GM18511 (cell line): ENCODE measurements around the gene SRRD.
"Not testable (repeated sequence)": the region's sequence is repeated elsewhere in the genome, so short reads cannot be mapped to it uniquely, and the experiment has no call there.

Source experiments
- ATAC-seq: cut with Tn5 transposase; IDR thresholded peaks from one replicate; pipeline ENCODE4 v1.9.1; 2021; ENCODE audit warnings: mild to moderate bottlenecking, moderate library complexity; ENCODE audit not compliant: unreplicated experiment

The SRRD gene, protein sequence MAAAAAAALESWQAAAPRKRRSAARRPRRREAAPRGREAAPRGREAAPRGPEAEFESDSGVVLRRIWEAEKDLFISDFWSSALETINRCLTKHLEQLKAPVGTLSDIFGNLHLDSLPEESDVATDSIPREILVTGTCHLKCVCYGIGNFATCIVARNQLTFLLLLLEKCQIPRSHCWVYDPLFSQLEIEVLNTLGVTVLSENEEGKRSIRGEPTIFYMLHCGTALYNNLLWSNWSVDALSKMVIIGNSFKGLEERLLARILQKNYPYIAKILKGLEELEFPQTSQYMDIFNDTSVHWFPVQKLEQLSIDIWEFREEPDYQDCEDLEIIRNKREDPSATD

GRCh38 chr22:26483439-26484359, at the start of gene SRRD, which contains the start of gene HPS4:
SRRD (plus strand) TSS chr22:26483877; CDS start chr22:26483891, 14 bp downstream.
HPS4 (minus strand) TSS chr22:26483783; CDS start chr22:26481762, 2,021 bp downstream.
- peak; percentile 71 for ATAC-seq

- no peak for ATAC-seq
Measured at GRCh38 chr22:26435327-26436093, 48.2 kb upstream of the SRRD start.

DNA sequence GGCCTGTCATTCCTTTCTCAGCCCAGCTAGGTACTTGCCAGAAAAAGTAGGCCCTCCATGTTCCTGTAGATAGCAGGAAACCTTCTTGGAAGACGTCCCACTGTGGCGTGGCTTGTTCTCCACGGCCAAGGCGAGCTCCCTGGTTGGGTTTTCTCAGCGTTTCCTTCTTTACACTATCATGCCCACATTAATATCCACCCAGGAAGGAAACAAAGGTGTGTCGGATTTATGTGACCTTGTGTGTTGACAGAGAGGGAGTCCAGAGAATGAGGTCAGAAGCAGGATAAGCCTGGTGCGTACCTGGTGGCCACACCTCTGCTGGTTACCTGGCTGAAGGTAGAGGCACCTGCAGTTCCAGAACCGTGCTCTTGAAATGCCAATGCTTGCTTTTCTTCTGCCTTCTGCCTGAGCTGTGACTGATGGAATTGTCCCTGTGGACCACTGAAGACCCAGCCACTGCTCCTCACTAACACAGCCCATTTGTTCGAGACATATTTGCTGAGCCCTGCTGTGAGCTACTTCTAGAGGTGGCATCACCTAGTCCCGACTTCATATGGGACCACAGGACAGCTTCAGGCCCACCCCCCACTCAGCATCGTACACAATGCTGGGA, 46.7 kb upstream of the SRRD start:
- no peak for ATAC-seq

DNA sequence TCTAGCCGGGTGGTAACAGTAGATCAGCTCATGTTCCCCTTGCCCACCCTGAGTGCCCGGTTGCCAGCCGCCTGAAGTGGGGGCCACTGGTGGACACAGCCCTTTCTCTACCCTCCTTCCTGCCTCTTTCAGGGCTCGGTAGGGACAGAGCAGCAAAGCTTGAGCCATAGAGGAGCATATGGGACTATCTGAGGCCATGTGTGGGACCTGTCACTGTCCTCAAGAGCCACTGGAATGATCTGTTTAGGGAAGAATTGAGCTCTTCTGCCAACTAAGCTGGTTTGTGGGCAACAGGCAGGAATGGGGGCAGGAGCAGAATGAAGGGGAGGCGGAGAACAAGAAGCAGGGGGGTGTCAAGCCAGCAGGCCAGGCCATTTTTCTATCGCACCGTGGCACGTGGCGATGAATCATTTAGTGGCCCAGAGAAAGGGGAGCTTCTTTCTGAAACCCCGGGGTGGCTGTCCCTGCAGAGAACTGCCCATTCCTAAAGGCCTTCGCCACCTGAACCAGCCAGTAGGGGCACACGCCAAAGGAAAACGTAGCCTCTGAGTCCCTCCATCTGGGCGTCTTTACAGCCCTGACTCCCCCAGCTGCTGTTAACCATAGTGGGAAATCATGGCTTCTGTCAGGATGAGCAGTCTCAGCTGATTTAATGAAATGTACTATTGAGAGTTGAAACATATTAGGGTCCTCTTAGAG, 45.8 kb upstream of the SRRD start:
- ATAC-seq = no peak

GRCh38 chr22:26438776-26439175, 44.9 kb upstream of the SRRD start:
- not testable (repeated sequence) for ATAC-seq

GRCh38 chr22:26439559-26439958, 44.1 kb upstream of the SRRD start:
- no peak for ATAC-seq

- no peak for ATAC-seq
Measured at GRCh38 chr22:26442086-26442756, 41.5 kb upstream of the SRRD start.

- no peak for ATAC-seq
Measured at GRCh38 chr22:26443901-26444690, 39.6 kb upstream of the SRRD start.

DNA sequence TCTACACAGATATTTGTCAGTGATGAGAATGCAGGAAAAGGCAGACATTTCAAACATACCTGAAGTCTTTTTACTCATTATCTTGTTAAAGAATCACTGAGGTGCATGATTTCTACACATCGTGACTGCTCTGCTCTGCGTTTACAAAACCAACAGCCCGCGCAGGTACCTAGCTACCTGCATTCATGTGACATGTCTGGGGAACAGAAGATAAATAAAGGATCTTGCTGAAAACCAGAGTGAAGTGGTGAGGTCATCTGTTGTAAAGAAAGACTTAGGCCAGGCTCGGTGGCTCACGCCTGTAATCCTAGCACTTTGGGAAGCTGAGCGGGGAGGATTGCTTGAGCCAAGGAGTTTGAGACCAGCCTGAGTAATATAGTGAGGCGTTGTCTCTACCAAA, 38.9 kb upstream of the SRRD start:
- ATAC-seq = no peak

DNA sequence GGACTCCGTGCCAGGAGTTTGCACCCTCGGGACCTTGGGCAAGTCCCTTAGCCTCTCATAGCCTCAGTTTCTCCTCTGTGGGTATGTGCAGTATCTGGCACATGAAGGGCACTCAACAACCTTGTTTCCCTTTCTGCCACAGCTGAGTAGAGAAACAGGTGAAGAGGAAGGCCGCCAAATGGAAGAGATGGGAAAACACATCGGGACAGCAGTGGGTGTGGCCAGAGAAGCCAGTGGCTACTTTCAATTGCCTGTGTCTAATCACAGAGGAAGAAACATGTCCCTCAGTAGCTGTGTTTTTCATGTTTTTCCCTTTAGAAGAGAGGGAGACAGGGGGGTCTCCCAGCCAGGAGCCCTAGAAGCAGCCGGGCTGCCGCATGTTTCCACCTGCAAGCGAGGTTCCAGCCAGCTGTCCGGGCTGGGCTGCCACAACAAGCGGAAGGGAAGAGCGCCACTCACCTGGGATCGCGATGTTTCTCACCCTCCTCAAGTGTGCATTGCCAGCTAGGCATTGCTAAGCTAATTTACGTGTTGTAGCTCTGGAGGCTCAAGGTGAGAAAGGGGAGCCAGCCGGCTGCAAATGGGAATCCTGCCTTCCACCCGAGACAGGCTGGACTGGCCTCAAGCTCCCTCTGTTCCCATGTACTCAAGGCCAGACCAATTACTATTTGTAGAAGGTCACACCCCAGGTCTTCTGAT, 38.0 kb upstream of the SRRD start:
- ATAC-seq = no peak

- ATAC-seq = no peak
Measured at GRCh38 chr22:26446808-26447515, 36.7 kb upstream of the SRRD start.

DNA sequence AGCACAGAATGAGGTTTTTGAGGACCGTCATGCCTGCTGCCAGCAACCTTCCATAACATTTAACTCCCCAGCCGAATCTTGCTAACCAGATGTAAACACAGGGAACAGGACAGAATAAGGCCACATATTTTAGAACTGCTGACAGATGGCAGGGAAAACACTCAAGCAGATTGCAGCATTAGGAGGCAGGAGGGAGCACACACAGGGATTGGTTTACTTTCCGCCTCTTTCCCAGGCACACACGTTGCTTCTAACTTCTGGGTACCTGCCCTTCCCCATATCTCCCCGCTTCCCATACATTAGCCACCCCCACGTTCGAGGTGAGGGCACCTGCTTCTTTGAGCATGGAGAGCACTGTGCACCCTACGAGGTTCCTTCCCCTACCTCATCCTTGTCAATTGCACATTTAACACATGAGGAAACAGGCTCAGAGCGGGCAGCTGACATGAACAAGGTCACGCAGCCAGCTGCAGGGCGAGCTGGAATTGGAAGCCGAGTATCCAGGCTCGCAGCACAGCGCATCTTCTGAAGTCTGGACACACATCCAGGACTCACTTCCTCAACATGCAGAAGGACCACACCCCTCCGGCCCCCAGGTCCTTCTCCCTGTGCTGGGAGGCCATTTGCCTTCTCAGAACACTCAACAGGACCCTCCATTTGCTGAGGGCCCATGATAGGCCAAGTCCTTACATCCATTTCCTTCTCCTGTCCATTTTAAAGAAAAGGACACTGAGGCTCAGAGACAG, 35.9 kb upstream of the SRRD start:
- no peak for ATAC-seq

GRCh38 chr22:26448334-26448733, 35.3 kb upstream of the SRRD start:
- no peak for ATAC-seq

GRCh38 chr22:26448941-26449340, 34.7 kb upstream of the SRRD start:
- ATAC-seq = no peak

- no peak for ATAC-seq
Measured at GRCh38 chr22:26450453-26451185, 33.1 kb upstream of the SRRD start.
